LNCaP clone FGC (cell line): ENCODE data around the gene ZNF831.

Experiments used
- DNase-seq: peaks from one replicate; pipeline ENCODE4 v3.0.0-alpha.2; 2011; ENCODE audit warnings: low read depth
- H3K4me3 ChIP-seq: 2 replicates; pipeline ENCODE4 v1.5.1; 2011; ENCODE audit warnings: mild to moderate bottlenecking, low read depth, low read length, control low read depth
- TF ChIP-seq, protein P1 (sequence below): IDR thresholded peaks from 2 replicates; pipeline ENCODE4 v1.5.1; 2012; ENCODE audit warnings: mild to moderate bottlenecking; ENCODE audit not compliant: control insufficient read depth, insufficient read depth; ENCODE audit errors: extremely low read depth

The ZNF831 gene

DNA sequence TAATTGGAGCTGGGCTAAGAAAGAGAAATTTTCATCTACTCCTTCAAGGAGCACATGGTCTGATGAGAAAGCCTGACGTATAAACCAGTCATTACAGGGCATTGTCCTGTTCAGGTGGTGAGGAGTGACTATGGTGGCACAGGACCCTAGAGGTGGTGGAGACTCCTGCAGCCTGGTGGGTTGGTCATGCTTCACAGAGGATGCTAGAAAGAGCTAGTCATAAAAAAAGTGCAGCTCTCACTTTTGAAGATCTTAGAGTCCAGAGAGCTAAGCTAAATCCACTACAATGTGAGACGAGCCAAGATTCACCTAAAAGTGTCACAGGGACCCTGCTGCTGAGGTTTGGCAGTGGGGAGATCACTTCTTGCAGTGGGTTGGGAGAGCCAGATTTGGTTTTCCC is 9.8 kb upstream of the ZNF831 start:
- no peak for DNase-seq
- H3K4me3 ChIP-seq = no peak overlapping the region
- TF ChIP-seq, protein P1, sequence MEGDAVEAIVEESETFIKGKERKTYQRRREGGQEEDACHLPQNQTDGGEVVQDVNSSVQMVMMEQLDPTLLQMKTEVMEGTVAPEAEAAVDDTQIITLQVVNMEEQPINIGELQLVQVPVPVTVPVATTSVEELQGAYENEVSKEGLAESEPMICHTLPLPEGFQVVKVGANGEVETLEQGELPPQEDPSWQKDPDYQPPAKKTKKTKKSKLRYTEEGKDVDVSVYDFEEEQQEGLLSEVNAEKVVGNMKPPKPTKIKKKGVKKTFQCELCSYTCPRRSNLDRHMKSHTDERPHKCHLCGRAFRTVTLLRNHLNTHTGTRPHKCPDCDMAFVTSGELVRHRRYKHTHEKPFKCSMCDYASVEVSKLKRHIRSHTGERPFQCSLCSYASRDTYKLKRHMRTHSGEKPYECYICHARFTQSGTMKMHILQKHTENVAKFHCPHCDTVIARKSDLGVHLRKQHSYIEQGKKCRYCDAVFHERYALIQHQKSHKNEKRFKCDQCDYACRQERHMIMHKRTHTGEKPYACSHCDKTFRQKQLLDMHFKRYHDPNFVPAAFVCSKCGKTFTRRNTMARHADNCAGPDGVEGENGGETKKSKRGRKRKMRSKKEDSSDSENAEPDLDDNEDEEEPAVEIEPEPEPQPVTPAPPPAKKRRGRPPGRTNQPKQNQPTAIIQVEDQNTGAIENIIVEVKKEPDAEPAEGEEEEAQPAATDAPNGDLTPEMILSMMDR = no peak

DNA sequence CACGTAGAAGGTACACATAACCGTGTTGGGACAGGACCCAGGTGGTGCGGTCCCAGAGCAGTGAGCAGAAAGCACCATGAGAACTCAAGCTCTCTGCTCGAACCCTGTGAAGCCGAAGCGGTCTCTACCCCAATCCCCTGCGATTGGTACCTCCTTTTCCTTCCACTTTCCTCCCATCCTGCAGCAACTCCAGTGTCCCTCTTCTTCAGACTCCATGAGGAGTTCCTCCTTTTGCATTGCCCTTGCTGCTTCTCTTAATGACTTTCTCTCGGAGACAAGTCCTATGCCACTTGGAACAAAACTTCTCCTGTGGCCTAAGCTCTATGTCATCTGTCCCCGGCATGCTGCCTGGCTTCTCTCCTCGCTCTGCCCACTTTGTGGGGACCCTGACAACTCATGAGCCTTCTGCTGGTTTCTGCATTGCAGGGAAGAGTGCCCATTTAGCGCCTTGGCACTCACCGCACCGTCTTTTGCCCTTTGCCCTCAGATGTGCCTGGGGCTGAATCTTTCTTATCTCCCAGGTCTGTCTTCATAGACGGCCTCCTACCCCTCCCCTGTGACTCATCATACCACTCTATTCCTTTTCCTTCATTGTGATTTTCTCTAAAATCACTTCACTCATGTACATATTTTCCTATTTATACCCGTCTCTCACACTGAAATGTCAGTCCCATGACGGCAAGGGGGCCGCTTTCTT is 9.2 kb upstream of the ZNF831 start:
- TF ChIP-seq, protein P1 = no peak
- no peak overlapping the region for H3K4me3 ChIP-seq

DNA sequence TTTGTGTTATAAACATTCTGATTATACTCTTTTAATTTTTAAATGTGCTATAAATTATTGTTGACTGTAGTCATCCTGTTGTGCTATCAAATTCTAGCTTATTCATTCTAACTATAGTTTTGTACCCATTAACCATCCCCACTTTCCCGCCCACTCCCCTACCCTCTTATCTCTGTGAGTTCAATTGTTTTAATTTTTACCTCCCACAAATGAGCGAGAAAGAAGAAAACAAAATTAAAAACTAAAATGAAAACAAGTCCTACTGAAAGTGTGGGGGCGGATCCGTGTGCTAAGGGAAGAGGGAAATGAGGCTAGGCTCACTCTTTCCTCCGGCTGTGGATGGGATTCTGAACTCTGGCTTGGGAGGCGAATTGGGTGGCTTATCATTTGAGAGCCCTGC is 6.6 kb upstream of the ZNF831 start:
- DNase-seq = no peak
- no peak overlapping the region for H3K4me3 ChIP-seq
- TF ChIP-seq, protein P1 = no peak

More for the DNA sequence above, 9.2 kb upstream of the ZNF831 start:
- no peak for DNase-seq

DNA sequence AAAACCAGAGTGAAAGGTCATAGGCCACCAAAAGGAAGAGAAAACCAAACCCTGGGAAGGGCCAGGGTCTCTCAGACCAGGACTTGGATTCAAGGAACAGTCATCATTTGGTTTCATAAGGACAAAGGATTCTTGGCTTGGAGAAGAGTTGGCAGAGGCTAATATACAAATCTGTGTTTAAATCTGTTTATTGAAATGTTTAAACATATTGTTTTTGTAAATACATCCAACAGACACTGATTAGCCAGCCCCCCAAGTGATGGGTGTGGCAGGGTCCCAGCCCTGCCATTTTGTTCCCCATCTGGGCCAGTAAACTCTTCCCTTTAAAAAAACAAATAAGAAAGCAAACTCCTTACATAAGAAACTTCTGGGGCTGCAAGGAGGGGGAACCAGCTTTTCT is 6.1 kb upstream of the ZNF831 start:
- no peak overlapping the region for H3K4me3 ChIP-seq
- DNase-seq = no peak

DNA sequence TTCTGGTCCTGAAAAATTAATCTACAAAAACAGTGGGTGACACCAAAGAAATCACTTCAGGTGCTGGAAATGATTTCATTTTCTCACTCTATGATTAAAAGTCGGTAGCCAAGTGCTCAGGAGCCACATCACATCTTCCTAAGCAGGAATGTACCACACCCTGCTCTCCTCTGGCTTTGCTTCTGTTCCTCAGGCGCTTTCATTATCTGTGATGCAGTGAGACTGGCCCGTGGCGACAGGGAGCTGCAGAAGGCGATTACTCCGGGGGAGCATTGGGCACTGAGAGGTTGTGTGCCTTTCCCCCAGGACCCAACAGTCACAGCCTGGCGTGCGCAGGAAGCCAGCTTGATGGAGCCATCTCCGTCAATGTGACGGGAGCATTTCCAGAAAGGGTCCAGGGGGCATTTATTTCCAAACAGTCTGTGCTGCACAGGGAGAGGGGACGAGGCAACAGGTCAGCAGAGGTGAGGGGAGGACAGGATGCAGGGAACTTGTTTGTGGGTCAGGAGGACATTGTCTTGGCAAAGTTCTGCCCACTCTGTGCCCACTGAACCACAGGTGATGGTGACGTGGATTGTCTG is 5.6 kb upstream of the ZNF831 start:
- TF ChIP-seq, protein P1 = no peak
- no peak for DNase-seq
- no peak overlapping the region for H3K4me3 ChIP-seq

More for the DNA sequence above, 6.1 kb upstream of the ZNF831 start:
- TF ChIP-seq, protein P1 = no peak

DNA sequence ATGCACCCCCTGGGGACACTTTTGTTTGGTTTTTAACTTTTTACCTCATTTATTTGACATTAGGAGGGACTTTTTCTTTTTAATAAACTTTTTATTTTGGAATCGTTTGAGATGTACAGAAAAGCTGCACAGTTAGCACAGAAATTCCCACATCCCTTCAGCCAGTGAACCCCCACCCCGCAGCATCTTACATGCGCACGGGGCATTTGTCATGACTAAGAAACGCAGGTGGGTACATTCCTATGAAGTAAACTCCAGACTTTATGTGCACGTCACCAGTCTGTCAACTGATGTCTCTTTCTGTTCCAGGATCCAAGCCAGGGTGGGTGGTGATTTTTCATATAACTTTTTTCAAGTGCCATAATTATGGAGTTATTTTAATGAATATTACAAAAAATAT is 4.9 kb upstream of the ZNF831 start:
- DNase-seq = no peak
- TF ChIP-seq, protein P1 = no peak

DNA sequence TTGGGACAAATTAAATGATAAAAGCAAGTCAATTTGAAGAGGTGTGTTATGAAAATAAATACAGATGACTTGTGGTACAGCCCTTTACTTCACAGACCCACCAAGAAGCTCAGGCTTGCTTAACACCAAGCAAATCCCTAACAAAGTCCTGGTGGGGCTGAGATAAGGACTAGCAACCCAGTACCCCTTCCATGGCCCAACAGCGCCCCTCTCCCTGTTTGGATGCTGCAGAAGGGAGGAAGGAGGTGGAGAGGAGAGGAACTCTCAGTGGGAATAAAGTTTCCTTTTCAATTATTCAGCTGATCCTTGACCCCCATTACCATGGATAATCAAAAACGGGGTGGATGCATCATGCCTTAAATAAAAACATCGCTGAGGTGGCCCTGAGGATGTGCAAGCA is 4.5 kb upstream of the ZNF831 start:
- TF ChIP-seq, protein P1 = 0 out of 2 replicates have a peak, but pooled peaks have one; percentile 7
- no peak overlapping the region for H3K4me3 ChIP-seq
- DNase-seq = no peak

More for the DNA sequence above, 4.9 kb upstream of the ZNF831 start:
- no peak overlapping the region for H3K4me3 ChIP-seq
